Effector memory CD8-positive, alpha-beta T cell (primary cell): Measurements from ENCODE around the gene UBE2D2.

ENCODE experiments used
- ATAC-seq: fragments of 150-1000 bp; cut with Tn5 transposase; replicated peaks from 2 replicates; pipeline ENCODE4 v1.10.0; 2021; ENCODE audit warnings: mild to moderate bottlenecking, moderate library complexity
- DNase-seq, 3 experiments: peaks; one replicate each; pipeline ENCODE4 v3.0.0; 2021
- H3K27ac Mint-ChIP-seq, 2 donors: one replicate each; pipeline ENCODE4 v1.8.0; 2022; ENCODE audit warnings: mild to moderate bottlenecking in 2 of 2, mixed read lengths in 2 of 2, moderate library complexity in 2 of 2
- H3K27me3 Mint-ChIP-seq, 2 donors: one replicate each; pipeline ENCODE4 v1.8.0; 2022; ENCODE audit warnings: mixed read lengths in 2 of 2
- H3K36me3 Mint-ChIP-seq: one replicate; pipeline ENCODE4 v1.8.0; 2022; ENCODE audit warnings: mild to moderate bottlenecking, moderate library complexity, mixed read lengths; ENCODE audit not compliant: insufficient read depth
- H3K4me1 Mint-ChIP-seq, 2 donors: one replicate each; pipeline ENCODE4 v1.8.0; 2022; ENCODE audit warnings: low read depth in 2 of 2, mixed read lengths in 2 of 2
- H3K4me3 Mint-ChIP-seq, 2 donors: one replicate each; pipeline ENCODE4 v1.8.0; 2022; ENCODE audit warnings: mild to moderate bottlenecking in 2 of 2, mixed read lengths in 2 of 2, moderate library complexity in 2 of 2
- H3K9me3 Mint-ChIP-seq, 2 donors: one replicate each; pipeline ENCODE4 v1.8.0; 2022; ENCODE audit warnings: mixed read lengths in 2 of 2

Gene UBE2D2

GRCh38 chr5:139670369-139671095, 109.4 kb downstream of the UBE2D2 start:
- Mint-ChIP-seq H3K4me3 (peak overlapping the region; percentile 81 to 92), H3K27ac (peak overlapping the region; percentile 90 to 96), H3K36me3 (peaks cover 4% of the 10 kb centered on the region), H3K9me3 (no peaks in the 10 kb centered on the region), H3K27me3 (no peaks in the 10 kb centered on the region), H3K4me1 (peaks cover 48 to 52% of the 10 kb centered on the region in 2 donors)
- DNase-seq (peak in 2 of 3 experiments; percentile 26 to 36), ATAC-seq (peak; percentile 49)

GRCh38 chr5:139671096-139671841, 110.1 kb downstream of the UBE2D2 start:
- Mint-ChIP-seq H3K4me1 (peaks cover 48% of the 10 kb centered on the region in 2 donors), H3K27ac (peak overlapping the region; percentile 93 to 96), H3K4me3 (peak overlapping the region; percentile 81 to 92), H3K9me3 (no peaks in the 10 kb centered on the region), H3K36me3 (peaks cover 4% of the 10 kb centered on the region), H3K27me3 (no peaks in the 10 kb centered on the region)
- ATAC-seq: no peak
- no peak for DNase-seq

- Mint-ChIP-seq H3K27ac (peak overlapping the region in 1 of 2 donors; percentile 29), H3K4me1 (peaks cover 23 to 25% of the 10 kb centered on the region in 2 donors), H3K4me3 (no peak overlapping the region), H3K36me3 (peaks cover 4% of the 10 kb centered on the region), H3K9me3 (no peaks in the 10 kb centered on the region), H3K27me3 (no peaks in the 10 kb centered on the region)
- DNase-seq (no peak), ATAC-seq (no peak)
These were observed 114.1 kb downstream of the UBE2D2 start for GRCh38 chr5:139675213-139675612.

GRCh38 chr5:139675825-139676224, 114.7 kb downstream of the UBE2D2 start:
- DNase-seq (no peak), ATAC-seq (no peak)
- Mint-ChIP-seq H3K36me3 (peaks cover 7% of the 10 kb centered on the region), H3K4me1 (peaks cover 16 to 19% of the 10 kb centered on the region in 2 donors), H3K27me3 (no peaks in the 10 kb centered on the region), H3K9me3 (no peaks in the 10 kb centered on the region), H3K4me3 (no peak overlapping the region), H3K27ac (no peak overlapping the region)

- Mint-ChIP-seq H3K4me3 (no peak overlapping the region), H3K27me3 (no peaks in the 10 kb centered on the region), H3K4me1 (peaks cover 13 to 18% of the 10 kb centered on the region in 2 donors), H3K9me3 (no peaks in the 10 kb centered on the region), H3K36me3 (peaks cover 7% of the 10 kb centered on the region), H3K27ac (peak overlapping the region; percentile 83 to 84)
- ATAC-seq: no peak
- DNase-seq: no peak
These were observed 115.3 kb downstream of the UBE2D2 start for GRCh38 chr5:139676406-139676805.

GRCh38 chr5:139676951-139677735, 116.0 kb downstream of the UBE2D2 start:
- DNase-seq (no peak), ATAC-seq (no peak)
- Mint-ChIP-seq H3K4me1 (peaks cover 7 to 14% of the 10 kb centered on the region in 2 donors), H3K27me3 (no peaks in the 10 kb centered on the region), H3K4me3 (no peak overlapping the region), H3K27ac (peak overlapping the region; percentile 83 to 84), H3K36me3 (peaks cover 5% of the 10 kb centered on the region), H3K9me3 (no peaks in the 10 kb centered on the region)
